GM12865 (cell line): ENCODE measurements around the gene CDH4.

Source experiments
- DNase-seq: peaks from one replicate; pipeline ENCODE4 v3.0.0; 2010; ENCODE audit warnings: low read depth
- H3K4me3 ChIP-seq: 2 replicates; pipeline ENCODE4 v1.5.1; 2011; ENCODE audit warnings: mild to moderate bottlenecking, low read depth, low read length, control low read depth
- CTCF ChIP-seq: IDR thresholded peaks from 2 replicates; pipeline ENCODE4 v1.5.1; 2011; ENCODE audit warnings: low read length, control low read depth, low read depth, inconsistent platforms; ENCODE audit not compliant: insufficient read depth; ENCODE audit errors: missing control alignments

Gene CDH4

GRCh38 chr20:61587681-61588289 is 335.7 kb downstream of the CDH4 start:
- DNase-seq = no peak
- H3K4me3 ChIP-seq = no peak overlapping the region

GRCh38 chr20:61588411-61589385 is 336.6 kb downstream of the CDH4 start:
- no peak overlapping the region for H3K4me3 ChIP-seq
- no peak for TF ChIP-seq CTCF
- no peak for DNase-seq

More at GRCh38 chr20:61587681-61588289, 335.7 kb downstream of the CDH4 start:
- no peak for TF ChIP-seq CTCF

GRCh38 chr20:61590236-61590635 is 338.2 kb downstream of the CDH4 start:
- TF ChIP-seq CTCF = no peak
- no peak for DNase-seq
- H3K4me3 ChIP-seq = no peak overlapping the region

- no peak for DNase-seq
- TF ChIP-seq CTCF = no peak
- H3K4me3 ChIP-seq = no peak overlapping the region
Measured at GRCh38 chr20:61593516-61593915, 341.5 kb downstream of the CDH4 start.

GRCh38 chr20:61594198-61594597 is 342.1 kb downstream of the CDH4 start:
- no peak for TF ChIP-seq CTCF
- H3K4me3 ChIP-seq = no peak overlapping the region
- DNase-seq = no peak

GRCh38 chr20:61595216-61595615 is 343.2 kb downstream of the CDH4 start:
- H3K4me3 ChIP-seq = no peak overlapping the region
- DNase-seq = no peak
- TF ChIP-seq CTCF = no peak
